ENCODE data around the gene VDAC2.

Gene VDAC2

DNA sequence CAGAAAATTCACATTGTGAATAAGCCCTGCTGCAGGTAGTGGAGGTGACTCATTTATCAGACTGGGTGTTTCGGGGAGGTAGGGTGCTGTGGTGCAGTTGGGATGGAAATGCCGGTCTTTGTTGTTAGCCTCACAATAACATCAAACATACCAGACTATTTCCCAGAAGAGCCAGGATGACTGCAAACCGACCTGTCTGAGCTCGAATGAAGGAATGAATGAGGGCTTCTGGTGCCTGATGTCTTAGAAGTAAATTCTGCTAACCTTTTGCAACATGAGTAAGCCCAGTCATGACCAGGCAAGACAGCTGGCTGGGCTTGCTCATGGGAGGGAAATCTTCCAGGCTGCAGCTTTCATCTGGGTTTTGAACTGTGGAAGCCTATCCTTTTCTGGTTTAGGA, 2.4 kb upstream of the VDAC2 start:
- CTCF ChIA-PET = interaction anchor here (1.1 kb wide), 1 partner anchor 23 kb away, joined by 4 read pairs; no protein-coding TSS in a partner anchor
- POLR2A ChIA-PET = no interaction called here
- no peak overlapping the region for H3K27ac ChIP-seq (ENCODE audit: extremely low read depth, low read depth, low read length)
- no peak for TF ChIP-seq ZNF324 (tag by site-specific recombination; IDR thresholded peaks at IDR 0.05)
- TF ChIP-seq, protein P1, sequence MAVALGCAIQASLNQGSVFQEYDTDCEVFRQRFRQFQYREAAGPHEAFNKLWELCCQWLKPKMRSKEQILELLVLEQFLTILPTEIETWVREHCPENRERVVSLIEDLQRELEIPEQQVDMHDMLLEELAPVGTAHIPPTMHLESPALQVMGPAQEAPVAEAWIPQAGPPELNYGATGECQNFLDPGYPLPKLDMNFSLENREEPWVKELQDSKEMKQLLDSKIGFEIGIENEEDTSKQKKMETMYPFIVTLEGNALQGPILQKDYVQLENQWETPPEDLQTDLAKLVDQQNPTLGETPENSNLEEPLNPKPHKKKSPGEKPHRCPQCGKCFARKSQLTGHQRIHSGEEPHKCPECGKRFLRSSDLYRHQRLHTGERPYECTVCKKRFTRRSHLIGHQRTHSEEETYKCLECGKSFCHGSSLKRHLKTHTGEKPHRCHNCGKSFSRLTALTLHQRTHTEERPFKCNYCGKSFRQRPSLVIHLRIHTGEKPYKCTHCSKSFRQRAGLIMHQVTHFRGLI (tag by site-specific recombination; IDR thresholded peaks at IDR 0.05) = peak; percentile 100
- H3K4me3 ChIP-seq (ENCODE audit: low read depth, low read length) = no peak overlapping the region
- peaks cover 9 to 15% of the 10 kb centered on the region in 2 experiments; a peak in 2 of 3 replicates for H3K36me3 ChIP-seq (ENCODE audit: control insufficient read depth in 2 of 2, insufficient read depth in 1 of 2, low read length in 2 of 2)
- peaks cover 2% of the 10 kb centered on the region; the same call in 1 of the 2 replicates for H3K4me1 ChIP-seq (ENCODE audit: control insufficient read depth, insufficient read depth, low read length)
- no peaks in the 10 kb centered on the region for H3K9me3 ChIP-seq (ENCODE audit: control insufficient read depth, insufficient read depth, low read depth, low read length)

DNA sequence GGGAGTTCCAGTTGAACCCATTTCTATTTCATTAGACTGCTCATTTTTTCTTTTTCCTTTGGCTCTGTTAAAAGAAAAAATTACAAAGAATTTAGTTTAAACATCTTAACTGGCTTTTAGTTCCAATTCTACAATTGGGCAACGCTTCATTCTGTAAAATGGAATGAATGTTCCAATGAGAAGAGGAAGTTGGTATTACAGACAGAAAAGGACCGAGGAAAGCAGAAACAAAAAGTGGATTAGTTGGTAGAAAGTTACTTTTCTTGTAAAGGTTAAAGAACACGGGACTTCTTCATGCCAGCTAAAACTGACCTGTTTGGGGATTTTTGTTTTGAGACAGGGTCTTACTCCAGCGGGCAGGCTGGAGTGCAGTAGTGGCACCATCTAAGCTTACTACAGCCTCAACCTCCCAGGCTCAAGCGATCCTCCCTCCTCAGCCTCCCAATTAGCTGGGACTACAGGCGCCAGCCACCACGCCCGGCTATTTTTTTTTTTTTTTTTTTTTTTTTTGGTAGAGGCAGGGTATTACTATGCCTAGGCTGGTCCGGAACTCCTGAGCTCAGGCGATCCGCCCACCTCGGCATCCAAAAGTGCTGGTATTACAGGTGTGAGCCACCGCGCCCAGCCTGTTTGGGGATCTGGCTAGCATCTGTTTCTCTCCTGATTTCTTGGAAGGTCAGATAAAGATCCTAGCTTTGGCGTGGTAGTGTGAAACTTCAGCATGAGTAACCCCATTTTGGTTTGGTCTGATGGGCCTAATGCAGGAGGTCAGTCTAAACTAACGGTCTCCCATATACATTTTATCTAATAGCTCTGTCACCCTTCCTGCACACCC, 1.3 kb upstream of the VDAC2 start:
- POLR2A ChIA-PET = interaction anchor here (0.6 to 3.4 kb wide), 9 partner anchors 8 to 1209 kb away, joined by 3 to 36 read pairs (median 8); partner anchors contain the start of gene COMTD1
- CTCF ChIA-PET = interaction anchor here (0.9 to 1.3 kb wide), 6 partner anchors 15 to 27 kb away, joined by 3 to 6 read pairs (median 4); partner anchors contain the start of gene COMTD1
- TF ChIP-seq MYNN (tag by site-specific recombination; IDR thresholded peaks at IDR 0.05; ENCODE audit: borderline replicate concordance) (no peak), KLF7 (tag by site-specific recombination; IDR thresholded peaks at IDR 0.05; ENCODE audit: borderline replicate concordance) (0 out of 2 replicates have a peak, but pooled peaks have one; percentile 16), YY1 (tag by site-specific recombination; IDR thresholded peaks at IDR 0.05) (peak; percentile 11; the same call in 1 of the 2 replicates), ZNF600 (tag by site-specific recombination; IDR thresholded peaks at IDR 0.05) (0 out of 2 replicates have a peak, but pooled peaks have one; percentile 8)
- TF ChIP-seq, protein P2, sequence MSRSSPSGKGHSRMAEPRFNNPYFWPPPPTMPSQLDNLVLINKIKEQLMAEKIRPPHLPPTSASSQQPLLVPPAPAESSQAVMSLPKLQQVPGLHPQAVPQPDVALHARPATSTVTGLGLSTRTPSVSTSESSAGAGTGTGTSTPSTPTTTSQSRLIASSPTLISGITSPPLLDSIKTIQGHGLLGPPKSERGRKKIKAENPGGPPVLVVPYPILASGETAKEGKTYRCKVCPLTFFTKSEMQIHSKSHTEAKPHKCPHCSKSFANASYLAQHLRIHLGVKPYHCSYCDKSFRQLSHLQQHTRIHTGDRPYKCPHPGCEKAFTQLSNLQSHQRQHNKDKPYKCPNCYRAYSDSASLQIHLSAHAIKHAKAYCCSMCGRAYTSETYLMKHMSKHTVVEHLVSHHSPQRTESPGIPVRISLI (tag by site-specific recombination; IDR thresholded peaks at IDR 0.05) = 0 out of 2 replicates have a peak, but pooled peaks have one; percentile 15
- H3K4me1 ChIP-seq (ENCODE audit: control insufficient read depth, insufficient read depth, low read length) = peaks cover 2% of the 10 kb centered on the region; the same call in 1 of the 2 replicates
- H3K27ac ChIP-seq (ENCODE audit: extremely low read depth, low read depth, low read length) = peak overlapping the region; percentile 97; the same call in 1 of the 2 replicates
- peaks cover 15 to 25% of the 10 kb centered on the region in 2 experiments; a peak in 2 of 3 replicates for H3K36me3 ChIP-seq (ENCODE audit: control insufficient read depth in 2 of 2, insufficient read depth in 1 of 2, low read length in 2 of 2)
- H3K4me3 ChIP-seq (ENCODE audit: low read depth, low read length) = peak overlapping the region; percentile 95
- no peaks in the 10 kb centered on the region for H3K9me3 ChIP-seq (ENCODE audit: control insufficient read depth, insufficient read depth, low read depth, low read length)

DNA sequence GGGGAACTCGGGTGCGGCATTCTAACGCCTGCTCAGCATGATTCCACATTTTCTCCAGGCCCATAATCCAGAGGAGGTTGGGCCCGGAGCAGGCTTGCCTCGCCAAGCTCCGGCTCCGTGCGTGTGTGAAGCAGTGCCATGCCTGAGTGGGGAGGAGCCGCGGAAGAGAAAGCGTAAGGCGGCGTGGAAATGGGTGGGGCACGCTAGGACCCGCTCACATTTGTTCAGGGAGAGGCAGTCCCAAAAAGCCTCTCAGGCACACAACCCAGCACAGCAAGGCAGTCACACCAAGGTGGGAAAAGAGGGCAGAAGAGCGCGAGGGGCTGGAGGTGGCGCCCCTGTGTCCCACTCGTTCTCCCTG, 695 bp upstream of the VDAC2 start:
- peaks cover 2% of the 10 kb centered on the region; the same call in 1 of the 2 replicates for H3K4me1 ChIP-seq (ENCODE audit: control insufficient read depth, insufficient read depth, low read length)
- CTCF ChIA-PET = interaction anchor here (0.6 to 1.3 kb wide), 8 partner anchors 15 to 1512 kb away, joined by 3 to 6 read pairs (median 4); partner anchors contain the start of gene COMTD1
- peaks cover 21 to 31% of the 10 kb centered on the region in 2 experiments; a peak in 2 of 3 replicates for H3K36me3 ChIP-seq (ENCODE audit: control insufficient read depth in 2 of 2, insufficient read depth in 1 of 2, low read length in 2 of 2)
- no peaks in the 10 kb centered on the region for H3K9me3 ChIP-seq (ENCODE audit: control insufficient read depth, insufficient read depth, low read depth, low read length)
- H3K4me3 ChIP-seq (ENCODE audit: low read depth, low read length) = peak overlapping the region; percentile 95
- POLR2A ChIA-PET = interaction anchor here (0.6 to 3.4 kb wide), 11 partner anchors 9 to 1210 kb away, joined by 3 to 36 read pairs (median 8); partner anchors contain the start of genes COMTD1 and SAMD8
- peak overlapping the region; percentile 97 for H3K27ac ChIP-seq (ENCODE audit: extremely low read depth, low read depth, low read length)
- TF ChIP-seq ZNF560 (tag by site-specific recombination; IDR thresholded peaks at IDR 0.05; ENCODE audit: borderline replicate concordance) = no peak
- no peak for TF ChIP-seq GLIS2 (tag by site-specific recombination; IDR thresholded peaks at IDR 0.05)
- TF ChIP-seq YY1 (tag by site-specific recombination; IDR thresholded peaks at IDR 0.05) = peak; percentile 5; the same call in 1 of the 2 replicates
- TF ChIP-seq ZXDB (tag by site-specific recombination; IDR thresholded peaks at IDR 0.05) = no peak
- no peak for TF ChIP-seq ZNF157 (tag by site-specific recombination; IDR thresholded peaks at IDR 0.05)
- TF ChIP-seq KLF9 (tag by site-specific recombination; IDR thresholded peaks at IDR 0.05; ENCODE audit: low read depth) = peak; percentile 19; the same call in 1 of the 2 replicates
- 0 out of 2 replicates have a peak, but pooled peaks have one; percentile 18 for TF ChIP-seq ZNF324 (tag by site-specific recombination; IDR thresholded peaks at IDR 0.05)
- TF ChIP-seq ZBTB17 (tag by site-specific recombination; IDR thresholded peaks at IDR 0.05) = 0 out of 2 replicates have a peak, but pooled peaks have one; percentile 45
- TF ChIP-seq, protein P3, sequence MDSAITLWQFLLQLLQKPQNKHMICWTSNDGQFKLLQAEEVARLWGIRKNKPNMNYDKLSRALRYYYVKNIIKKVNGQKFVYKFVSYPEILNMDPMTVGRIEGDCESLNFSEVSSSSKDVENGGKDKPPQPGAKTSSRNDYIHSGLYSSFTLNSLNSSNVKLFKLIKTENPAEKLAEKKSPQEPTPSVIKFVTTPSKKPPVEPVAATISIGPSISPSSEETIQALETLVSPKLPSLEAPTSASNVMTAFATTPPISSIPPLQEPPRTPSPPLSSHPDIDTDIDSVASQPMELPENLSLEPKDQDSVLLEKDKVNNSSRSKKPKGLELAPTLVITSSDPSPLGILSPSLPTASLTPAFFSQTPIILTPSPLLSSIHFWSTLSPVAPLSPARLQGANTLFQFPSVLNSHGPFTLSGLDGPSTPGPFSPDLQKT (IDR thresholded peaks at IDR 0.05; ENCODE audit: borderline replicate concordance, low read depth, low read length) = no peak
- TF ChIP-seq, protein P4, sequence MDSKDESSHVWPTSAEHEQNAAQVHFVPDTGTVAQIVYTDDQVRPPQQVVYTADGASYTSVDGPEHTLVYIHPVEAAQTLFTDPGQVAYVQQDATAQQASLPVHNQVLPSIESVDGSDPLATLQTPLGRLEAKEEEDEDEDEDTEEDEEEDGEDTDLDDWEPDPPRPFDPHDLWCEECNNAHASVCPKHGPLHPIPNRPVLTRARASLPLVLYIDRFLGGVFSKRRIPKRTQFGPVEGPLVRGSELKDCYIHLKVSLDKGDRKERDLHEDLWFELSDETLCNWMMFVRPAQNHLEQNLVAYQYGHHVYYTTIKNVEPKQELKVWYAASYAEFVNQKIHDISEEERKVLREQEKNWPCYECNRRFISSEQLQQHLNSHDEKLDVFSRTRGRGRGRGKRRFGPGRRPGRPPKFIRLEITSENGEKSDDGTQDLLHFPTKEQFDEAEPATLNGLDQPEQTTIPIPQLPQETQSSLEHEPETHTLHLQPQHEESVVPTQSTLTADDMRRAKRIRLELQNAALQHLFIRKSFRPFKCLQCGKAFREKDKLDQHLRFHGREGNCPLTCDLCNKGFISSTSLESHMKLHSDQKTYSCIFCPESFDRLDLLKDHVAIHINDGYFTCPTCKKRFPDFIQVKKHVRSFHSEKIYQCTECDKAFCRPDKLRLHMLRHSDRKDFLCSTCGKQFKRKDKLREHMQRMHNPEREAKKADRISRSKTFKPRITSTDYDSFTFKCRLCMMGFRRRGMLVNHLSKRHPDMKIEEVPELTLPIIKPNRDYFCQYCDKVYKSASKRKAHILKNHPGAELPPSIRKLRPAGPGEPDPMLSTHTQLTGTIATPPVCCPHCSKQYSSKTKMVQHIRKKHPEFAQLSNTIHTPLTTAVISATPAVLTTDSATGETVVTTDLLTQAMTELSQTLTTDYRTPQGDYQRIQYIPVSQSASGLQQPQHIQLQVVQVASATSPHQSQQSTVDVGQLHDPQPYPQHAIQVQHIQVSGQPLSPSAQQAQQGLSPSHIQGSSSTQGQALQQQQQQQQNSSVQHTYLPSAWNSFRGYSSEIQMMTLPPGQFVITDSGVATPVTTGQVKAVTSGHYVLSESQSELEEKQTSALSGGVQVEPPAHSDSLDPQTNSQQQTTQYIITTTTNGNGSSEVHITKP (tag by site-specific recombination; IDR thresholded peaks at IDR 0.05) = peak; percentile 79
- no peak for TF ChIP-seq RBAK (tag by site-specific recombination; IDR thresholded peaks at IDR 0.05)
- TF ChIP-seq ZNF837 (tag by site-specific recombination; IDR thresholded peaks at IDR 0.05) = no peak
- TF ChIP-seq TCF7L2 (IDR thresholded peaks at IDR 0.05; ENCODE audit: borderline replicate concordance, low read depth, low read length) = no peak
- no peak for TF ChIP-seq KLF8 (tag by site-specific recombination; IDR thresholded peaks at IDR 0.05)
- TF ChIP-seq ZNF335 (tag by site-specific recombination; conservative IDR thresholded peaks at IDR 0.05) = peak; percentile 85; the same call in 1 of the 2 replicates
- TF ChIP-seq ZNF10 (tag by site-specific recombination; IDR thresholded peaks at IDR 0.05) = no peak
- 0 out of 2 replicates have a peak, but pooled peaks have one; percentile 5 for TF ChIP-seq ZNF600 (tag by site-specific recombination; IDR thresholded peaks at IDR 0.05)
